Limb (tissue), 2 donors: ENCODE measurements around the gene KRT27.
"Not testable (repeated sequence)": the region's sequence is repeated elsewhere in the genome, so short reads cannot be mapped to it uniquely, and the experiment has no call there.

Experiments
- DNase-seq, 2 donors: peaks; one replicate each; pipeline ENCODE4 v3.0.0-alpha.2; 2016; ENCODE audit errors: extremely low spot score in 2 of 2

The KRT27 gene

DNA sequence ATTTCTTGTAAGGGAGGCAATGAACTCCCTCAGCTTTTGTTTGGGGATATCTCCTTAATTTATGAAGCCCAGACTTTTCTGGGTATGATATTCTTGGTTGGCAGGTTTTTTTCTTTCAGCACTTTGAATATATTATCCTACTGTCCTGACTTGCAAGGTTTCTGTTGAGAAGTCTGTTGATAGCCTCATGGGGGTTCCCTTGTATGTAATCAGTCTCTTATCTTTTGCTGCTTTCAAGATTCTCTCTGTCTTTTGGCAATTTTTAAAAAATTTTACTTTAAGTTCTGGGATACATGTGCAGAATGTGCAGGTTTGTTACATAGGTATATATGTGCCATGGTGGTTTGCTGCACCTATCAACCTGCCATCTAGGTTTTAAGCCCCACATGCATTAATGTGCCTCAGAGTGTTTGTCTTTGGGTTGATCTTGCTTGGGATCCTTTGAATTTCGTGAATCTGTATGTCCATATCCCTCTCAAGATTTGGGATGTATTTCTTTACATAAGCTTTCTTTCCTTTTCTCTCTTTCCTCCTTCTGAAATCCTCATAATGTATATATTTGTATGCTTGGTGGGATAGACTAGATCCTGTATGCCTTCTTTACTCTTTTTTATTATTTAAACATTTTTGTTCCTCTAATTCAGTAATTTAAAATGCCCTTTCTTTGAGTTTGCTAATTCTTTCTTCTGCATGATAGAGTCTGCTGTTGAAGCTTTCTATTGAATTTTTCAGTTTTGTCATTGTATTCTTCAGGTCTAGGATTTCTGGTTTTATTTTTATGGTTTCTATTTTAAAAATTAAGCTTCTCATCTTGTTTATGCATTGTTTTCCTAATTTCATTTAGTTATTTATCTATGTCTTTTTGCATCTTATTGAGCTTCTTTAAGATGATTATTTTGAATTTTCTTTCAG is 22.0 kb downstream of the KRT27 start:
- DNase-seq, result no peak

- DNase-seq, result no peak
These were observed 27.1 kb downstream of the KRT27 start, which contains the start of gene KRT25 for GRCh38 chr17:40755231-40755630. TSS of gene KRT25 (minus strand) at chr17:40755331. CDS start at chr17:40755271, 60 bp downstream.

DNA sequence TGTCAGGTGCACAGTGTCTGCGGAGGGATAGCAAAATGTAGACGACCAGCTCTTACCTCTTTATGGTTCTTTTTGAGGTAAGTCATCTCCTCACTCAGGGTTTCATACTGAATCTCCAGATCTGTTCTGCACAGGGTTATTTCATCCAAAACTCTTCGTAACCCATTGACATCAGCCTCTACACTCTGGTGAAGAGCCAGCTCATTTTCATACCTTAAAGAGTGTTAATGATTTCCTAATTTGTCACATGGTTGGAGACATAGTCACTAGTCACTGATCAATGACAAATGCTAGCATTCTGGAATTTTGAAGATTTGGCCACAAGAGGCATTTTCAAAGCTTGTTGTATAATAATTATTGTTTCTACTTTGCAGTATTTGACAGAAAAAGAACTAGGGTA is 28.5 kb downstream of the KRT27 start:
- no peak for DNase-seq

DNA sequence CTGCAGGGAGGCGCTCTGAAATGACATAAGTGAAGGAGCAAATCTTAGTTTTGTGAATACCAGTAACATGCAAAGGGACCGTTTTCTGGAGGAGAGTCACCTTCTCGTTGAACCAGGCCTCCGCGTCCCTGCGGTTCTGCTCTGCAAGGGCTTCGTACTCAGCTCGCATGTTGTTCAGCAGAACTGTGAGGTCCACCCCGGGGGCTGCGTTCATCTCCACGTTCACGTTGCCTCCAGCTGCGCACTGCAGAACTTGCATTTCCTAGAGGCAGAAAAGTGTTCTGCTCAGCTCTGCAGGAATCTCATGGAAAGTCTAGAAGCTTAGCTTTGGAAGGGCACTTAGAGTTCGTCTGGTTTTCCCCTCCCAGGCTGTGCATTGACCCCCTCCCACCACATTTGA is 31.3 kb downstream of the KRT27 start:
- DNase-seq, result no peak

DNA sequence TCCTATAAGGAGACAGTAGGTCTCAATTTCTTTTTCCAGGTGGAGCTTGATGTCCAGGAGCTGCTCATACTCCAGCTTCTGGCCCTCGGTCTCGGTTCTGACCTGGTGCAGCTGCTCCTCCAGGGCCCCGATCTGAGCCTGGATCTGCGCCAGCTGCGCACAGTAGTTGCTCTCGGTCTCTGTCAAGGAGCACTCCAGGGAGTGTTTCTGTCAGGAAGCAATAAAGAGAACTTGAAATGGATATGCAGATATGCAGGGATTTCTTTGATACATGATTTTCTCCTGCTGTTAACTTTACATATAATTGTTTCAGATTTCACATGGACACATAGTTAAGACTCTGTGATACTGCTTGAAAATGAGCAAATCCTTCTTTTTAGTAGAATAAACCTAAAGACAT is 32.0 kb downstream of the KRT27 start:
- DNase-seq, result no peak

DNA sequence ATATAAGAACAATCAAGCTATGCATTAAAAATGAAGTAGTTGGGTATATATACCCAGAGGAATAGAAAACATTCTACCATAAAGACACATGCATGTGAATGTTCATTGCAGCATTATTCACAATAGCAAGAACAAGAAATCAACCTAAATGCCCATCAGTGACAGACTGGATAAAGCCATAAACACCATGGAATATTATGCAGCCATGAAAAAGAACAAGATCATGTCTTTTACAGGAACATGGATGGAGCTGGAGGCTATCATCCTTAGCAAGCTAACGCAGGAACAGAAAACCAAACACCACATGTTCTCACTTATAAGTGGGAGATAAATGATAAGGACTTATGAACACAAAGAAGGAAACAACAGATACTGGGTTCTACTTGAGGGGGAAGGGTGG is 33.7 kb downstream of the KRT27 start:
- DNase-seq, result not testable (repeated sequence)

DNA sequence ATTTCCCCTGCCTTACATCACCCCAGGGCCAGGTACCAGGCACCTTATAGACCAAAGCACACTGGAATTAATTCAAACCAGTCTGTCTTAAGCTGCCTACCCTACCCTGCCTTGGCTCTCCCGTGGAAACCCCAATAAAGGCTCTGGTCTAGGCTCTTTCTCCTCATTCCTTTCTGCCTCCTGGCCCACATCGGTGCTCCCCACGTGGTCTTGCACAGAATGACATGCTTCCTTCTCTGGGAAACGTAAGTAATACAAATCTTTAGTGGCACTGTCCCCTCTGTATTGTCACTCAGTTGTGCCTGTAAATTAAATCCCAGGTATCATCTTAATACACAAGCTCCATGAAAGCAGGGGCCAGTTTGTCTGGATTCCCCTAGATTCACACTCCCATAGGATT is 43.8 kb downstream of the KRT27 start:
- no peak for DNase-seq

DNA sequence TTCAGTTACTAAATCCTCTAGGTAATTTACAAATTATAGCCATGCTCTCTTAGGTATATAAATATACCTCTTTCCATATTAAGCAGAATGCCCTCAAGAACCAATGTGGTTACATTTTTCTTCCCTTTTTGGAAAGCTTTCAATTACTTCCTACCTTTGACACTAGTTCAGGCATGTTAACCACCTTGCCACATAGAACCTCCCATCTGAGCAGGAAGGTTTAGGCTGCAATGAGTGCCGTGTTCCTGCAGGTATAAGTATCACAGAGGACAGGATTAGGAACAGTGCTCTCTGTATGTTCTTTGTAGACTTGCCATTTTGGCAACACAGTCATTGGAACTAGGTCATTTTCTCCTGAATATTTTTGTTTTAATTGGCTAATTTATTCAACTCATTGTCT is 47.3 kb downstream of the KRT27 start:
- DNase-seq, result no peak

- no peak for DNase-seq
These were observed 48.3 kb downstream of the KRT27 start for GRCh38 chr17:40734018-40734417.

GRCh38 chr17:40730970-40731369 is 51.4 kb downstream of the KRT27 start:
- DNase-seq, result no peak

GRCh38 chr17:40727447-40728231 is 54.7 kb downstream of the KRT27 start:
- DNase-seq, result no peak

DNA sequence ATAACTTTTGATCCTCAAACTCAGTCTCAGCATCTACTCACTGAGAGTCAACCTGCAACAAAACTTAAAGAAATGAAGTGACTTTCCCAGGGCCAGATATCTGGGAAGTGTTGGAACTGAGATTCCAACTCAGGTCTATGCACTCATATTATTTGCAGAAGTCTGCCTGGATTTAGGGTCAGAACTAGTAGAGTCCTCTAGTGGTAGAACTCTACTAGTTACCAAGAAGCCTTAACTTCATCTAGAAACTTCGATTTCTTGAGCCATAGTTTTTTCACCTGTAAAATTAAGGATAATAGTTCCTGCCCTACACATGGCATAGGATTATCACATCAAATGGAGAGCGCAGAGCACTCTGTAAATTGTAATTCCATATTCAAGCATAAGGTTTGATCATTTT is 55.4 kb downstream of the KRT27 start:
- DNase-seq, result no peak
